Hematopoietic multipotent progenitor cell treated with erythropoietin and hydrocortisone succinate and interleukin-3 and kit ligand, for 6 days (in vitro differentiated cells): ENCODE results near the gene TAF4.

Source experiments
- DNase-seq: peaks from one replicate; pipeline ENCODE4 v3.0.0-alpha.2; 2015

TAF4 gene

GRCh38 chr20:62055106-62055861 is 10.4 kb downstream of the TAF4 start:
- DNase-seq: no peak

- no peak for DNase-seq
These were observed 11.2 kb downstream of the TAF4 start for GRCh38 chr20:62054451-62054953.

GRCh38 chr20:62053465-62054196 is 12.1 kb downstream of the TAF4 start:
- DNase-seq: no peak

- DNase-seq: no peak
These were observed 12.7 kb downstream of the TAF4 start for GRCh38 chr20:62052842-62053464.

GRCh38 chr20:62052336-62052841 is 13.3 kb downstream of the TAF4 start:
- DNase-seq: no peak

GRCh38 chr20:62051546-62052255 is 14.0 kb downstream of the TAF4 start:
- DNase-seq: no peak

GRCh38 chr20:62051144-62051543 is 14.5 kb downstream of the TAF4 start:
- no peak for DNase-seq

GRCh38 chr20:62050166-62051120 is 15.2 kb downstream of the TAF4 start:
- peak; percentile 53 for DNase-seq

GRCh38 chr20:62049342-62050165 is 16.1 kb downstream of the TAF4 start:
- DNase-seq: no peak

- no peak for DNase-seq
These were observed 16.8 kb downstream of the TAF4 start for GRCh38 chr20:62048821-62049291.

GRCh38 chr20:62048346-62048761 is 17.3 kb downstream of the TAF4 start:
- no peak for DNase-seq

GRCh38 chr20:62047666-62048345 is 17.9 kb downstream of the TAF4 start:
- no peak for DNase-seq

GRCh38 chr20:62046431-62046830 is 19.2 kb downstream of the TAF4 start:
- no peak for DNase-seq

GRCh38 chr20:62045529-62046285 is 20.0 kb downstream of the TAF4 start:
- no peak for DNase-seq

GRCh38 chr20:62045118-62045517 is 20.6 kb downstream of the TAF4 start:
- DNase-seq: no peak

- no peak for DNase-seq
These were observed 21.1 kb downstream of the TAF4 start for GRCh38 chr20:62044631-62045030.

GRCh38 chr20:62043131-62043914 is 22.4 kb downstream of the TAF4 start:
- DNase-seq: no peak
